CD1c-positive myeloid dendritic cell (primary cell): Measurements from ENCODE around the gene GPC6.
A peak's percentile ranks its signal among the peaks of the same experiment; 100 is the strongest.
"Not testable (repeated sequence)": the region's sequence is repeated elsewhere in the genome, so short reads cannot be mapped to it uniquely, and the experiment has no call there.

ENCODE experiments used
- DNase-seq: peaks from one replicate; pipeline ENCODE4 v3.0.0-alpha.2; 2016; ENCODE audit errors: extremely low spot score

The GPC6 gene

DNA sequence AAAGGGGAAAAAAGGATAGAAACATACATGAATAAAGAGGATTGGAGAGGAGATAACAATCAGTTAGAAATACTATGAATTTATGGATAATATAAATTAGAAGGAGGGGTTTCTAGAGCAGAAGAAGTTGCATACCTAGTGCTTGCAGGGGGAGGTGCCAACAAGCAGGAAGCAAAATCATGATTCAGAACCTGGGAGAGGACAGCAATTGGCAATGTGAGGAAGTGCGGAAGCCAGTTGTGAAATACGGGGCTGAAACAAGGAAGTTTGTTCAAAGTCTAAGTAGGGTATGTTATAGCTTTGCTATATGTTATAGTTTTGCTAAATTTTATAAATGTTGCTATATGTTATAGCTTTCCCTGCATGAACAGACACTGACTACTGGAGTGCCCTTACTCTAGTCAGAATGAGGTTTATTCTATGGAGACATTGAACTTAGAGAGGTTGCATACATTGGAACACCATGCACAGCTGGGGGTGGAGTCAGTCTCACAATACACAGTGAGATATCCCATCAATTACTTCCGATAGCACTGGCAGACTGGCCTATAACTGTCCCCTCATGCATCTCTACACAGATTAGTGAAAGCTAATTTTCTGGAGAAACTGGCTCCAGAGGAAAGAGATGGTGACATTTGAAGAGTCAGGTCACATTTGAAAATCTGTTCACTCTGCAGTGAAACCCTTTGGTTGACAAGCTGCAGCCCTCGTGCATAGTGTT, 92.1 kb downstream of the GPC6 start:
- DNase-seq: peak; percentile 50

DNA sequence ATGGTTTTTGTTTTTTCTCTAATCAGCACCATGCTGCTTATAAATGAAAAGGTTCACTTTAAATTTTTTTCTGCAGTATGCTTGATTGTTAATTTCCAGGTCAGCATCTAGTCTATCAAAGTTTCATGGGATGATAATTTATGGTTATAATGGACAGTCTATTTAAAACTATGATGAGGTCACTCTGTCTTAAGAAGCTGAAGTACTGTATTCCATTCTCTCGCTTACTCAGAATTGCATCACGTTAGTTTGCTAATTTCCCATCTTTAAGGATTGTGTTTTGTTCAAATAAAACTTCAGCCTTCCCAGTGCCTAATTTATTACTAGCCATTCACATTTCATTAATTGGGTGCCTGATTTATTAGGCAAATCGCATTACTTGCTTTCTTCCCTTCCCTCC, 94.3 kb downstream of the GPC6 start:
- DNase-seq: no peak

DNA sequence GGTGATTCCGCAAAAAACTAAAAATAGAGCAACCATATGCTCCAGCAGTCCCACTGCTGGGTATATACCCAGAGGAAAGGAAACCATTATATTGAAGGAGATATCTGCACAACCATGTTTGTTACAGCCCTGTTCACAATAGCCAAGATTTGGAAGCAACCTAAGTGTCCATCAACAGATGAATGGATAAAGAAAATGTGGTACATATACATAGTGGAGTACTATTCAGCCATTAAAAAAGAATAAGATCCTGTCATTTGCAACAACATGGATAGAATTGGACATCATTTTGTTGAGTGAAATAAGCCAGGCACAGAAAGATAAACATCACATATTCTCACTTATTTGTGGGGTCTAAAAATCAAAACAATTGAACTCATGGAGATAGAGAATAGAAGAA, 97.3 kb downstream of the GPC6 start:
- DNase-seq: not testable (repeated sequence)

DNA sequence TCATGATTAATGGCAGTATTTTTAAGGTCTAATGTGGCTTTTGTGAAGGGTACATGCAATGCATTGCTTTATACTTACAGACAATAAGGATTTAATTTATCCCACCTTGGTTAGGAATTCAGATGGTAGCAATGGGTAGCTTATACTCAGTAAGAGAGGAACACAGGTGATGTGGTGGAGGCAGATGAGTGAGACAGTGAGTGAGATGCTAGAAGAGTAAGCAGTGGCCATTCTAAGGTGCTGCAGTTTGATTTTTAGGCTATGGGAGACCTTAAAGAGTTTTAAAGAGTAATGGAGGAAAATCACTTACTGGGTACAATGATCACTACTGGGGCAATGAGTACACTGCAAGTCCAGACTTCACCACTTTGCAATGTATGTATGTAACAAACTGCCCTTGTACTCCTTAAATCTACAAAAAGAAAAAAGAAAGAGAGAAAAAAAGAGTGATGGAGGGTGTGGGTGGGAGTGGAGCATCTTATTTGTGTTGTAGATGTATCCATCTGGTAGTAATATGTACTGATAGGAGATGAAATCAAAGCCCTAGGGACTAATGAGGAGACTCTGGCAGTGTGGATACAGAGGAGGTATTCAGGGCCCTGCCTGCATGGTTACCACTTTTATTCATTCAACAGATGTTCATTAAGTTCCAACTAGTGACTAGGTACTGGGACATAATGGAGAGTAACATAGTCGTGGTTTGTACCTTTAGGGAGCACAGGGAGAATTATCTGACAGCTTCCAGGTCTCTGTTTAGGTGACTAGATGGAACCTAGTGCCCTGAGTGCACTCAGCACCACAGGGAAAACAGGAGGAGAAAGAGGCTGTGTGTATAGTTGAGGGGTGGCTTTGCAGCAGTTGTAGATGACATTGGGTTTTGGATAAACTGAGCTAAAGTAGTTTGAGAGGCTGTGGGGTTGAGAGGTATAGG, 99.0 kb downstream of the GPC6 start:
- DNase-seq: no peak

DNA sequence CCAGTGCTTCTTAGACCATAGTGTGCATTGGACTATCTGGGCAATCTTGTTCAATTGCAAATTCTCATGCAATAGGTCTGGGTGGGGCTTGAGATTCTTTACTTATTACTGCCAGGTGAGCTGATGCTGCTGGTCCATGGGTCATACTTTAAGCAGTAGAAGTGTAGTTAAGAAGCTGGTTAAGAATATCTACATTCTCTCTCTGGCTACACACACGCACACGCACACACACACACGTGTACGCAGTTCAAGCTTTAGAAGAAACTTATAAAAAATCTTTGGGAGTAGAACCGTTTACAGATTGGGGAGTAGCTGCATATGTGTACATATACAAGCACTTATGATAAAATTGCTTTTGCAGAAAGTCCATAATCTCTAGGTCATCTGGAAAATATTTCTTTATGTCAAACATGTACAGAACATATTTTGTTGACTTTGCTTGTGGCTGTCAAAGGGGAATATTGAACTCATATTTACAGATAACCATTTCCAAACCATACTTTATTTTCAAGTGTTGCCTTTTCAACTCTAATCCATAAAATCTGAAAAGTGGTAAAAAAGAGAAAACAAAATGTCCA, 99.7 kb downstream of the GPC6 start:
- no peak for DNase-seq

DNA sequence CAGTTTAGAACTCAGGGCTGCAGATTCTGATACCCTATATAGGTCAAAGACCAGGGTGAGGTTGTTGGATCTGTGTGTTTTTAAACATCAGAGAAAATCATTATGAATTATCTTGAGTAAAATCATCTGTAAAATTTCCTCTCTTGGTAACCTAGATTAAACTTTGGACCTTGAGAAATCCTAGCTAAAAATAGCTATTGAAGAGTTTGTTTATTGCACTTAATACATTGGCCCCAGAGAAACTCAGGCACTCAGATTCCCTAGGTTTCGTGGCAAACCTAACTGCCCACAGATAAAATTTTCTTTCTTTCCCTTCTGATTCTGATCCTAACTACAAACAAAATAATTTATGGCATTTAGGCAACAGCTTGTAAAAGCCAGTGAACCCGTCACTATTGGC, 102.3 kb downstream of the GPC6 start:
- no peak for DNase-seq

DNA sequence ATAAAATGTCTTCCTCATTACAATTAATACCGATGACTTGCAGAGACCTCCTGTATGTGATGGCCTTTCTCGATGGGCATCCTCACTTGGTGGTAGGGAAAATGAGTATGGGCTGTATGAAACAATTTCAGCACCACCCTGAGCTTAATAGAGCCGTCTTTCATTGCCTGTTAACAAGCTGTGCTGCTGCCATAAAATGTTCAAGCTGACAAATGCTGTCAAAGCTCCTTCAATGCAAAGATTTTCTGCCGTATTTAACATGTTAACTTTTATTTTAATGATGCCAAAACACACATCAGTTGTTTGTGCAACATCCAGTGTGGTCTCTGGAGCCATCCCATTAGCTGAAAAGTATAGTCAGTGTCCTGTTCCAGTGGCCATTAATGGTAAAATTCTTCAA, 110.1 kb downstream of the GPC6 start:
- no peak for DNase-seq

DNA sequence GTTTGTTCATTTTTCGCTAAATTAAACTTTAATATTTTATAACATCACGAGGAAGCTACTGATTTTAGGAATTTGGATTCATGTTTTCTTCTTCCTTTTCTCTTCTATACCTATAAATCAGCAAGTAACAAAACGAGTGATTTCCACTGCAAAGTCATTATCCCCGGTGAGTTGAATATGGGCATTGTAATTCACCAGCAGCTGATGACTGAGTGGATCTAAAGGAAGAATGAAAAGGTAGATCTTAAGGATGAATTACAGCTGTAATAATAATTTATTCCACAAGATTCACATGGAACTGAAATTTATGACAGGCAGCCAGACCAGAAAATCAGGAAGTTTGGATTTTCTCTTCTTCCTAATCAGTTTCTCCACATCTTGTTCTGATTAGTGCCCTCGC, 111.4 kb downstream of the GPC6 start:
- no peak for DNase-seq

DNA sequence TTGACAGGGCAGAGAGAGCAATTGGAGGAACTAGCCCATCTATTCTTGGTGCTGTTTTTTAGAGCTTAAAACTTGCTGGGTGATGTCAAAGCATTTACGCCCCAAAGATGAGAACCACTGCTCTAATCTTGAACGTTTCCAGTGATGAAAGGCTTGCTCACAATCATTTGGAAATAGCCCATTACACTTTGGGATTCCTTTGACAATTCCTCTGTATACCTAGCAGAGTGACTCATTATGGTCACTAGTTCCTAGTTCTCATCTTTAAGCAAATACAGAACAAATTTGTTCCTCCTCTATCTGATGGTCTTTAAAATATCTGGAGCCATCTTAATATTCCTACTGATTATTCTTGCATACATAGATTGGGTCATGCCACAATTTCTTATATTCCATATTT, 112.3 kb downstream of the GPC6 start:
- DNase-seq: no peak

DNA sequence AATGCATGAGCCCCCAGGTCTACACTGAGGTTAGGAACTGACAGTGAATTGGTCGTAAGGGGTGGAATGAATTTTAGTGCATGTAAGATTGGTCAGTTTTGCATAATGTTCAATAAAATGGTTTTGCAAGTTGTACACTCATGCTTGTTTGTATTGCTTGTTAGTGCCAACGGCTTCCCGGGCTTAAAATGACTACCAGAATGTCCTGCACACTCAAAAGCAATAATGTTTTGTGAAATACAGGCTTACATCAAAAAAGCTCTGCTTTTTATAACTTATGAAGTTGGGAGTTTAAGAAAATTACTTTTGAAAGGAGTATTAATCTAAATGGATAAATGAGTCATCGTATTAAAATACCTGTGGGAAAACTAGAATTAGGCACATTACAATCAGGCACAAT, 112.9 kb downstream of the GPC6 start:
- DNase-seq: no peak

DNA sequence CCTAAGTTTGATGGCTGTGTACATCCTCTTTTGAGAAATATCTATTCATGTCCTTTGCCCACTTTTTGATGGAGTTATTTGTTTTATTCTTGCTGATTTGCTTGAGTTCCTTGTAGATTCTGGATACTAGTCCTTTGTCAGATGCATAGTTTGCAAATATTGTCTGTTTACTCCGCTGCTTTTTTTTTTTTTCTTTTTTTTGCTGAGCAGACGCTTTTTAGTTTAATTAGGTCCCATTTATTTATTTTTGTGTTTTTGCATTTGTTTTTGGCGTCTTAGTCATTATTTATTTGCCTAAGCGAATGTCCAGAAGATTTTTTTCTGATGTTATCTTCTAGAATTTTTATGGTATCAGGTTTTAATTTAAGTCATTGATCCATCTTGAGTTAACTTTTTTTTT, 114.9 kb downstream of the GPC6 start:
- no peak for DNase-seq

DNA sequence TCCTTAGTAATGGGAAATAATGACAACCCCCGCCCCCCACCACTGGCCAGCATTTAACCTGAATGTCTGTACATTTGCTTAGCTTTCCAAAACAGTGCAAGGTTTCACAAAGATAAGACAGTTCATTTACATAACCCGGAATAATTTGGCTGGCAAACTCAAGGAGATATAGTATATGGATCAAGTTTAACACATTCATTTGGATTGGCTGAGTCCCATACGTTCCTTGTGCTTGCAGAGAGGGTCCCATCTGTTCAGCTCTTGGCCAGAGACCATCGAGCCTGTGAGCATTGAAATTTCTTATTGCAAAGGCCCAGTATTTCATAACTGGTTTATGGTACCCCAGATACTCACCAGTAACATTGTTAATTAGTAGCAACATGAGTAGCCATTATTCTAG, 116.5 kb downstream of the GPC6 start:
- DNase-seq: no peak

DNA sequence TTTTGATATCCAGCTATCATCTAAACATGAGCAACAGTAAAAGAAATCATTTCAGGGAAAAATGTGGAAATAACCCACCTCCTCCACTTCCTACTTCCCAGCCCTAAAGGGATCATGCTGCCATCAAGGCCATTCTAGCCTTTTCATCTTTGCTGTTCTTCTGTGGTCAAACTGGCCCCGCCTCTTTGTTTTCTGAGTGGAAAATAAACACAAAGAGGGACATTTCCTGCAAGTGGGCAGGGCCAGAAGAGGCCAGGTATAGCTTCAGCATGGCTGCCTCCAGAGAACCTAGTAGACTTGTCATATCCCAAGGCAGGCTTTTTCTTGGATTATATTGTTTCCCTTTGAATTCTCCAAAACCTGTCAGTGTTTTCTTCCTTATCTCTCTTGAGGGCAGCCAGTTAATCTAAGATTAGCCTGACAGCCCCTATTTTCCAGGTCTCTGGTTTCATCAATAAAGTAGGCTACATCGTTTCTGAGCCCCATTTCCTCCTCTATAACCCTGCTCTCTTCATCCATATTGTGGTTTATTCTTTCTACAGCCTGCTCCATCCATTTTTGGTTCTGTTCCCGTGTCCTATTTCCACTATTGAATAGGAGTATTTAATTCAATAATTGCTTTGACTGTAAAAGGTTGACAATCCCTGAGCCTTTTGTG, 117.6 kb downstream of the GPC6 start:
- DNase-seq: no peak

DNA sequence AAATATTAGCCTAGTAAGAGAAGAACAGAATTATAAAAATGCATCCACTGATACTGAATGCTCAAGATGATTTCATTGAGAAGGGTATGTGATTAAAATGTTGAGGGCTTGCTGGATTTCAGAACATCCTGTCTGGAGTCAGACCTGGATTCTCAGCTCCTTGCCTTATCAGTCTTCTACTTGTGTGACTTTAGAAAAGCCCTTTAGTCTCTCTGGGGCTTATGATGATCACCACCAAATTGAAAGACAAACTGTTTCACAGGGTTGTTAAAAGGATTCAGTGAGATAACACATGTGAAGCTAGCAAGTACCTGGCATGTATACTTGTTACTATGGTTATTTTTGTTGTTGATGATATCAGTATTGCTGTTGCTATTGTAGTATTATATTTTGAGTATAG, 118.4 kb downstream of the GPC6 start:
- DNase-seq: no peak

DNA sequence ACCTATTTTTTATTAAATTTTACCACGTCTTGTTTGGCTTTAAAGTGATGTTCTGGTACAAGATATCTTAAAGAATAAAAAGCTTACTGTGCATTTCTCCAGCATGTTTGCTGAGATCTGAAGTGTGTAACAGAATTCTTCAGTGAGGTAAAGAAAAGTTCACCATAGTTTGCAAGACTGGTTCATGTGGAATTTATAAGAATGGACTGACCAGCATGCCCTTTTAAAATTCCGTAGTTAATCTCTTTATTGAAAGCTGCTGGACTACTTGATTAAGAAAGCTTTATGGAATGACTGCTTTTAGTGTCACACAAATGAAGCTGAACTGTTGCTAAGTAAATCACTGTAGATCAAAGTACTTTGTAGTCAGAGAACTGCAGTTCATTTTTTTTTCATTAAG, 119.2 kb downstream of the GPC6 start:
- no peak for DNase-seq

DNA sequence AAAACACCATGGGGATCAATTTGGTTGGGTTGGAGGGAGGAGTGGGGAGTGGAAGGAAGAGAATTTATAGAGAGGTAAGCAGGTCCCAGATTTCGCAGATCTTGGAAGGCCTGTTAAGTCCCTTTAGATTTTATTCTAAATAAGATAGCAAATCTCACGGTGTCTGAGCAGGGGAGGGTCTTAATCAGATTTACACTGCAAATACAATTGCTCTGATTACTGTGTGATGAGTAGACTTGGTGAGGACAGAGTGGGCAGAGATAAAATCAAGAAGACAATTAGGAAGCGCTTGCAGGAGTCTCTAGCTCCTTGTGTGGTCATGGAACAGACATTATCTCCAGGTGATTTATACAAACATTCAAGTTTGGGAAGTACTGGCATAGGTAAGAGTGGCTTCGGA, 126.0 kb downstream of the GPC6 start:
- no peak for DNase-seq

DNA sequence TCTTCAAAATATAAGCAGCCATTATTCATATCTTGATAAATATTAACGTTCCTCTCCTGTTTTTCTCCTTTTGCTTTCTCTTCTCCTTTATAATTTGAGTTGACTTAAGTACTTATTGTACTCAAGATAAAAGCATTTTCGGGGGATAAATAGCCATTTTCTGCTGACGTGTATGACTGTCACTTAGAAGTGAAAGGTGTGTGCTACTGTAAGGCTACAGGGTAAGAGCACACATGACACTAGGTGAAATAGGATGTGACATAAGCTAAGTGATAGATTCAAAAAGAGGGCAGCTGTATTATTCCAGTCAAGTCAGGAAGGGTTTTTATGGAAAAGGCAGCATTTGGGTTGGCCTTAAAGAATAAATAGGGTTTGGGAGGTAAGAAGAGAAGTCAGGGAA, 128.5 kb downstream of the GPC6 start:
- no peak for DNase-seq

DNA sequence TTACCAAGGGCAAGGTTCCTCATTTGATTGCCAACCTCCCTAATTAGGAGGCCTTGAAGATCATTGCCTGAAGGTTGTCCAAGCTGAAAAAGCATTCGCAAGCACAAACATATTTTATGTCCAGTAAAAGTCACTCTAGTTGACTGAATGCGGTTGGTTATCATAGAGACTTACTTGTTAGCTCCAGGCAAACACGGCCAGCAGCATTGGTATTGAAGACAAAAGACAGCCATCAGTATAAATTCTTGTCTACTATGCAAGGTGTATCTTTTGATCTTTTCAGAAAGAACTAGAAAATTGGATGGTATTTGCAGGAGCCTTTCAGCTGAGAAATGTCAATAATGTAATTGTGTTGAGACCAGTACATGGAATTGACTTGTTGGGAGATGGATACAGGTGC, 129.9 kb downstream of the GPC6 start:
- no peak for DNase-seq

DNA sequence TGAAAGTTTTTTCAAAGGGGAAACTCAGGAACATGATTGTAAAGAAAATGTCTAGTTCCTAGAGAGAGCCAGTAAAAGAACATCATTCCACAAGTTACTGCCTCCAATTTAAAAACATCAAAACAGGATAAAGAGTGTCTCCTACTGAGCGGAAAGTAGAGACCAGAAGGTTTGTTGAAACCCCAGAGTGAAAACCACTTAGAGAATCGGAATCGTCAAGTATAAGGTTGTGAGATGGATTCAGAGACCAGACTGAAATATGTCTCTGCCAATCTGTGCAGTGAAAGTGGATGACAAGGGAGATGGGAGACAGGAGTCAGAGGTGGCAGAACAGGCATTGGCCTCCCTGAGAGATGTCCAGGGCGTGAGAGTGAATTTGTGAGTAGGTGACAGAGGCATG, 133.4 kb downstream of the GPC6 start:
- no peak for DNase-seq

DNA sequence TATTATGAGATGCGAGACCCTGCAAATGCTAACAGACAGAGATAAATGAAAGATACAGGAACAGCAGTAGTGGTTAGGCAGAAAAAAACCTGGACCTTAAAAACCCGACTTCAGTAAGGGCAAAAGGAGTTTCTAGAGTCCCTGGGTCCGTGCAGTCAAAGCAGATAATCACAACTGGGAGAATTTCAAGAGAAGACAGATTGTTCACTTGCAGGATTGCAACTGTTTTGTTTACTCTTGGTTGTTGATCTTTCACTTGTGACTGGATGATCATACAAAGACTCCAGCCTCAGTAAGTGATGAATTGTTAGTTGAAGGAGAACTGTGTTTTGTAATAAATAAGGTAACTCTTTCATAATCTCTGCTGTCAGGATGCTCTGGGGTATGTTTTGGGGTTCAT, 135.1 kb downstream of the GPC6 start:
- no peak for DNase-seq

DNA sequence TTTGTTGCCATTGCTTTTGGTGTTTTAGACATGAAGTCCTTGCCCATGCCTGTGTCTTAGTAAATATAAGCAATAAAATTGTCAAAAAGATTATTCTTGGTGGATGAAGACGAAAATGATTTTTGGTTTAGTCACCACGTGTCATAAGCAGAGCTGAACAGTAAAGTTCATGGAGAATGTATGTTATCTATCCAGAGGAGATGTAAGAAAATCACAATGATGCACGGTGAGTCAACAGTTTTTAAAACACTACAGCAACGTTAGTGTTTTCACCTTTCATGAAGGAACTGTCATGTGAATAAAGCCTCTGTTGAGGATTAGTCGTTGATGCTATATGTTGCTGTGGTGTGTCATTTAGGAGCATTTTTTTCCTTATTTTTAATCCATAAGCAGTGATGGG, 137.6 kb downstream of the GPC6 start:
- DNase-seq: no peak

DNA sequence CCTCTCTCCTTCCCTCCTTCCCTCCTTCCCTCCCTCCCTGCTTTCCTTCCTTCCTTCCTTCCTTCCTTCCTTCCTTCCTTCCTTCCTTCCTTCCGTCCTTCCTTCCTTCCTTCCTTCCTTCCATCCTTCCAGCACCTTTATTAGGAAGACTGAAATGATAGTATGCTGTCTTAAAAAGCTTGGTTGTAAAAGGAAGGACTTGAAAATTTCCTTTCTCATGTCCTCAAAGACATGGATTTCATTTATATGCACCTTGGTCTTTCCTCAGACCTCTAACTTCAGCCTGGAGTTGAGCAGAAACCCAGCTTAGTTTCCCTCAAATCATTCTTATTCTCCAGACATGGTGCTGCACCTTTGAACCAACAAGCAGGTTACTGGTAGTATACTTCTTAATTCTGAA, 141.7 kb downstream of the GPC6 start:
- no peak for DNase-seq
